NCI-H1048 (cell line): Measurements from ENCODE around the gene GRIN2C.

ENCODE experiments used
- DNase-seq: peaks from one replicate; lab custom pipeline; 2025; lab: John Stamatoyannopoulos, UW

The GRIN2C gene

GRCh38 chr17:74821655-74822334, 37.9 kb downstream of the GRIN2C start:
- DNase-seq: no peak

- DNase-seq: no peak
Measured at GRCh38 chr17:74819801-74820436, 39.8 kb downstream of the GRIN2C start.

- no peak for DNase-seq
Measured at GRCh38 chr17:74818291-74818938, 41.3 kb downstream of the GRIN2C start.

- DNase-seq: no peak
Measured at GRCh38 chr17:74816905-74817620, 42.6 kb downstream of the GRIN2C start.

- no peak for DNase-seq
Measured at GRCh38 chr17:74815550-74816370, 43.9 kb downstream of the GRIN2C start.

- DNase-seq: no peak
Measured at GRCh38 chr17:74815067-74815466, 44.6 kb downstream of the GRIN2C start.

GRCh38 chr17:74814453-74814852, 45.2 kb downstream of the GRIN2C start:
- no peak for DNase-seq

GRCh38 chr17:74812109-74813009, 47.3 kb downstream of the GRIN2C start:
- DNase-seq: no peak

GRCh38 chr17:74810699-74811485, 48.8 kb downstream of the GRIN2C start:
- no peak for DNase-seq

- no peak for DNase-seq
Measured at GRCh38 chr17:74808714-74809430, 50.8 kb downstream of the GRIN2C start.

- DNase-seq: no peak
Measured at GRCh38 chr17:74807925-74808324, 51.8 kb downstream of the GRIN2C start.

- no peak for DNase-seq
Measured at GRCh38 chr17:74807441-74807840, 52.2 kb downstream of the GRIN2C start.

GRCh38 chr17:74806334-74806733, 53.4 kb downstream of the GRIN2C start:
- DNase-seq: no peak

- DNase-seq: no peak
Measured at GRCh38 chr17:74805591-74805991, 54.1 kb downstream of the GRIN2C start.

GRCh38 chr17:74804683-74805082, 55.0 kb downstream of the GRIN2C start:
- no peak for DNase-seq

- DNase-seq: no peak
Measured at GRCh38 chr17:74803971-74804370, 55.7 kb downstream of the GRIN2C start.

GRCh38 chr17:74803388-74803930, 56.2 kb downstream of the GRIN2C start:
- DNase-seq: no peak

- DNase-seq: no peak
Measured at GRCh38 chr17:74801896-74802295, 57.8 kb downstream of the GRIN2C start.

- no peak for DNase-seq
Measured at GRCh38 chr17:74800531-74800930, 59.2 kb downstream of the GRIN2C start.
